H1 (cell line): ENCODE measurements around the gene LRP1-AS. TPM values are rescaled to one million over a fixed set of nuclear protein-coding genes. Genes with fewer than 3 reads are reported as not detected.

Experiments
- CTCF ChIA-PET: fragments of 300-600 bp; sonication (Branson Sonifier 250); formaldehyde crosslinking; loops from one replicate; lab custom pipeline; 2021; ENCODE audit not compliant: partially characterized antibody; lab: Charles Lee
- POLR2A ChIA-PET: fragments of 300-600 bp; sonication (Branson Sonifier 250); formaldehyde crosslinking; loops from one replicate; lab custom pipeline; 2021; ENCODE audit warnings: inconsistent platforms; ENCODE audit not compliant: partially characterized antibody; lab: Charles Lee
- DNase-seq, 2 experiments: peaks; one replicate each; pipeline versions ENCODE4 v3.0.0 to v3.0.0-alpha.2; 2010 to 2022; ENCODE audit warnings: low spot score in 2 of 2, low read depth in 1 of 2, mixed read lengths in 1 of 2
- FAIRE-seq: peaks from 2 replicates; lab custom pipeline; 2011; peaks lifted over from hg19 to GRCh38; lab: Jason Lieb, UNC
- H2AFZ ChIP-seq: 2 replicates; pipeline ENCODE4 v1.8.1; 2012; ENCODE audit warnings: low read length, inconsistent platforms
- H2AK5ac ChIP-seq: 2 replicates; pipeline ENCODE4 v1.6.1; 2013; ENCODE audit warnings: low read depth, low read length
- H2BK120ac ChIP-seq: replicated peaks from 2 replicates; pipeline ENCODE3; 2013; ENCODE audit warnings: low read depth, low read length, inconsistent platforms
- H2BK12ac ChIP-seq: 2 replicates; pipeline ENCODE4 v1.6.1; 2013; ENCODE audit warnings: low read depth, low read length
- H2BK15ac ChIP-seq: 2 replicates; pipeline ENCODE4 v1.6.1; 2013; ENCODE audit warnings: low read length
- H2BK20ac ChIP-seq: 2 replicates; pipeline ENCODE4 v1.6.1; 2013; ENCODE audit warnings: low read length
- H2BK5ac ChIP-seq: 2 replicates; pipeline ENCODE4 v1.6.1; 2013; ENCODE audit warnings: low read depth, low read length
- H3K14ac ChIP-seq: 2 replicates; pipeline ENCODE4 v1.6.1; 2013; ENCODE audit warnings: inconsistent platforms; ENCODE audit not compliant: insufficient read length
- H3K18ac ChIP-seq: 2 replicates; pipeline ENCODE4 v1.6.1; 2013; ENCODE audit warnings: low read length; ENCODE audit errors: extremely low read depth
- H3K23ac ChIP-seq: 2 replicates; pipeline ENCODE4 v1.6.1; 2013; ENCODE audit warnings: inconsistent platforms; ENCODE audit not compliant: insufficient read length
- H3K23me2 ChIP-seq: 2 replicates; pipeline ENCODE4 v1.6.1; 2013; ENCODE audit warnings: low read depth, low read length
- H3K27ac ChIP-seq: 2 replicates; pipeline ENCODE4 v1.6.1; 2011; ENCODE audit warnings: low read depth, low read length, inconsistent platforms
- H3K27me3 ChIP-seq, 4 experiments: replicated peaks in 1 of 4; 1 replicate in 1 of 4; 2 replicates in 3 of 4; pipeline versions ENCODE4 v1.6.1 to v1.8.1; 2011 to 2013; ENCODE audit warnings: low read length in 3 of 4, mild to moderate bottlenecking in 3 of 4, inconsistent platforms in 2 of 4, mixed read lengths in 2 of 4, moderate library complexity in 1 of 4; ENCODE audit not compliant: control insufficient read depth in 3 of 4, insufficient read depth in 3 of 4; ENCODE audit errors: extremely low read depth in 1 of 4
- H3K36me3 ChIP-seq, 4 experiments: 2 replicates each; pipeline versions ENCODE4 v1.6.1 to v1.8.1; 2011 to 2013; ENCODE audit warnings: mild to moderate bottlenecking in 4 of 4, low read length in 3 of 4, moderate library complexity in 2 of 4, control low read depth in 1 of 4, inconsistent platforms in 1 of 4; ENCODE audit not compliant: insufficient read depth in 4 of 4, control insufficient read depth in 2 of 4
- H3K4ac ChIP-seq: replicated peaks from 2 replicates; pipeline ENCODE3; 2013; ENCODE audit warnings: low read length, low read depth, mixed read lengths, inconsistent platforms; ENCODE audit not compliant: insufficient read length
- H3K4me1 ChIP-seq, 4 experiments: replicated peaks in 1 of 4; 1 replicate in 1 of 4; 2 replicates in 3 of 4; pipeline versions ENCODE4 v1.6.1 to v1.8.1; 2011 to 2013; ENCODE audit warnings: low read length in 3 of 4, inconsistent platforms in 2 of 4, mixed read lengths in 1 of 4; ENCODE audit not compliant: insufficient read depth in 4 of 4, control insufficient read depth in 3 of 4
- H3K4me2 ChIP-seq, 2 experiments: 2 replicates each; pipeline versions ENCODE4 v1.6.1 to v1.8.1; 2011 to 2013; ENCODE audit warnings: low read depth in 2 of 2, low read length in 2 of 2, control low read depth in 1 of 2, inconsistent platforms in 1 of 2, mild to moderate bottlenecking in 1 of 2; ENCODE audit not compliant: insufficient read depth in 1 of 2
- H3K4me3 ChIP-seq, 4 experiments: fragments of 200-600, 300-600 bp in 1 of 4; sonication (generic), shearing (Covaris generic), sonication (Bioruptor Twin) in 1 of 4; 2 replicates each; pipeline versions ENCODE4 v1.5.1 to v1.8.1; 2011 to 2016; ENCODE audit warnings: low read length in 4 of 4, low read depth in 3 of 4, control low read depth in 2 of 4, inconsistent platforms in 2 of 4, mild to moderate bottlenecking in 2 of 4, mixed read lengths in 1 of 4, moderate library complexity in 1 of 4; ENCODE audit not compliant: insufficient read depth in 2 of 4; ENCODE audit errors: extremely low read depth in 1 of 4
- H3K56ac ChIP-seq: replicated peaks from 2 replicates; pipeline ENCODE3; 2013; ENCODE audit warnings: low read depth, mild to moderate bottlenecking, mixed read lengths, low read length, inconsistent platforms; ENCODE audit not compliant: insufficient read length
- H3K79me1 ChIP-seq: 2 replicates; pipeline ENCODE4 v1.6.1; 2013; ENCODE audit warnings: low read depth, low read length, control low read depth
- H3K79me2 ChIP-seq, 2 experiments: 2 replicates each; pipeline versions ENCODE4 v1.6.1 to v1.8.1; 2012 to 2013; ENCODE audit warnings: low read length in 2 of 2, mild to moderate bottlenecking in 2 of 2, inconsistent platforms in 1 of 2; ENCODE audit not compliant: insufficient read depth in 2 of 2, control insufficient read depth in 1 of 2
- H3K9ac ChIP-seq, 4 experiments: replicated peaks in 1 of 4; 1 replicate in 1 of 4; 2 replicates in 3 of 4; pipeline versions ENCODE4 v1.6.1 to v1.8.1; 2011 to 2013; ENCODE audit warnings: low read depth in 3 of 4, low read length in 3 of 4, control low read depth in 2 of 4, mild to moderate bottlenecking in 2 of 4, moderate library complexity in 2 of 4, inconsistent platforms in 1 of 4; ENCODE audit errors: extremely low read depth in 1 of 4
- H3K9me3 ChIP-seq, 2 experiments: 2 replicates each; pipeline versions ENCODE4 v1.6.1 to v1.8.1; 2012 to 2013; ENCODE audit warnings: mild to moderate bottlenecking in 2 of 2, moderate library complexity in 2 of 2, control low read depth in 1 of 2, inconsistent platforms in 1 of 2, low read depth in 1 of 2, low read length in 1 of 2, mixed read lengths in 1 of 2; ENCODE audit not compliant: insufficient read depth in 2 of 2
- H4K20me1 ChIP-seq, 2 experiments: replicated peaks in 1 of 2; 2 replicates each; pipeline versions ENCODE3 to v1.8.1; 2011 to 2013; ENCODE audit warnings: inconsistent platforms in 2 of 2, low read length in 2 of 2, mild to moderate bottlenecking in 1 of 2; ENCODE audit not compliant: insufficient read depth in 2 of 2, control insufficient read depth in 1 of 2
- H4K5ac ChIP-seq: 2 replicates; pipeline ENCODE4 v1.6.1; 2013; ENCODE audit warnings: low read length, low read depth, mixed read lengths, inconsistent platforms; ENCODE audit not compliant: insufficient read length
- H4K8ac ChIP-seq: 2 replicates; pipeline ENCODE4 v1.8.0; 2013; ENCODE audit warnings: mild to moderate bottlenecking, moderate library complexity, low read length, inconsistent platforms; ENCODE audit not compliant: insufficient read depth; ENCODE audit errors: extremely low read depth
- H4K91ac ChIP-seq: replicated peaks from 2 replicates; pipeline ENCODE3; 2013; ENCODE audit warnings: low read length, mixed read lengths, inconsistent platforms; ENCODE audit not compliant: insufficient read length
- ASH2L ChIP-seq: fragments of 200-600, 300-600 bp; sonication (generic); IDR thresholded peaks from one replicate; pipeline ENCODE4 v1.7.1; 2017; ENCODE audit warnings: low read length
- ATF3 ChIP-seq: IDR thresholded peaks from 2 replicates; pipeline ENCODE4 v1.6.1; 2011; ENCODE audit warnings: low read depth, mild to moderate bottlenecking, low read length; ENCODE audit not compliant: insufficient read depth
- BACH1 ChIP-seq: IDR thresholded peaks from 2 replicates; pipeline ENCODE4 v1.6.1; 2012; ENCODE audit warnings: low read length, improper control_type of control experiment
- CHD1 ChIP-seq: IDR thresholded peaks from 2 replicates; pipeline ENCODE4 v1.6.1; 2012; ENCODE audit warnings: low read depth, low read length, improper control_type of control experiment
- E2F6 ChIP-seq: IDR thresholded peaks from 2 replicates; pipeline ENCODE4 v1.6.1; 2012; ENCODE audit warnings: inconsistent platforms
- EP300 ChIP-seq, 2 experiments: IDR thresholded peaks; 1 replicate in 1 of 2; 2 replicates in 1 of 2; pipeline ENCODE4 v1.6.1; 2011 to 2012; ENCODE audit warnings: low read depth in 2 of 2, low read length in 2 of 2, mild to moderate bottlenecking in 2 of 2, borderline replicate concordance in 1 of 2, inconsistent platforms in 1 of 2, moderate library complexity in 1 of 2
- FOSL1 ChIP-seq: IDR thresholded peaks from 2 replicates; pipeline ENCODE4 v1.6.1; 2011; ENCODE audit warnings: mild to moderate bottlenecking, low read depth, low read length, moderate library complexity; ENCODE audit not compliant: insufficient read depth
- HDAC2 ChIP-seq, 2 experiments: fragments of 300-600 bp in 1 of 2; sonication (generic) in 1 of 2; IDR thresholded peaks; 2 replicates each; pipeline ENCODE4 v1.6.1; 2011 to 2012; ENCODE audit warnings: low read depth in 2 of 2, low read length in 2 of 2, mild to moderate bottlenecking in 2 of 2, moderate library complexity in 2 of 2, borderline replicate concordance in 1 of 2, inconsistent platforms in 1 of 2
- KDM1A ChIP-seq: fragments of 200-600, 300-600 bp; sonication (generic); IDR thresholded peaks from 2 replicates; pipeline ENCODE4 v1.7.1; 2016; ENCODE audit warnings: mild to moderate bottlenecking, low read length, borderline replicate concordance
- PHF8 ChIP-seq: fragments of 200-600 bp; sonication (generic); conservative IDR thresholded peaks from 2 replicates; pipeline ENCODE4 v1.7.1; 2012; ENCODE audit warnings: low read depth, mild to moderate bottlenecking, inconsistent platforms, low read length, moderate library complexity
- SIRT6 ChIP-seq: IDR thresholded peaks from one replicate; pipeline ENCODE4 v1.7.1; 2012; ENCODE audit warnings: low read length, inconsistent platforms
- SIX5 ChIP-seq: IDR thresholded peaks from 2 replicates; pipeline ENCODE4 v1.6.1; 2011; ENCODE audit warnings: mild to moderate bottlenecking, low read depth, low read length
- TCF12 ChIP-seq: IDR thresholded peaks from 2 replicates; pipeline ENCODE4 v1.6.1; 2011; ENCODE audit warnings: low read depth, mild to moderate bottlenecking, low read length
- WGBS, 2 experiments: shearing (Covaris generic) in 1 of 2; methylation state at CpG; one replicate each; pipeline versions ENCODE4 v1.1.6 to v1.1.7; 2013 to 2015; ENCODE audit warnings: low lambda C conversion rate in 2 of 2, mixed read lengths in 2 of 2, inconsistent platforms in 1 of 2, low coverage in 1 of 2, missing lambda C conversion rate in 1 of 2; ENCODE audit not compliant: insufficient replicate concordance in 2 of 2, insufficient coverage in 1 of 2, insufficient read length in 1 of 2; ENCODE audit errors: extremely low coverage in 1 of 2, missing lambda C conversion rate in 1 of 2; 5-methylcytosine and 5-hydroxymethylcytosine counted together
- polyA plus RNA-seq, 7 experiments: library from polyadenylated mRNA; depleted of rRNA in 3 of 7; stranded (reverse) in 5 of 7; unstranded in 2 of 7; fragments of >200 nt in 5 of 7; fragments of 200-250 nt in 2 of 7; gene quantifications; 1 replicate in 5 of 7; 2 replicates in 1 of 7; 4 replicates in 1 of 7; pipeline versions ENCODE4 v1.2.1 to v1.2.3, GENCODE V29; 2011 to 2013; ENCODE audit warnings: missing spikeins in 2 of 7, mixed read lengths in 2 of 7
- total RNA-seq: library from RNA; stranded (reverse); fragmentation: NEBNext Ultra II Directional; extraction: Animal tissue kit (Norgen Biotek cat#: 25700); gene quantifications from 2 replicates; pipeline ENCODE4 v1.2.1, GENCODE V29; 2021

Gene LRP1-AS
- total and polyA plus RNA-seq, 2 of the 8 experiments (the other 6 are each of a cell fraction or from before 2014, with no cell fraction given): not detected

GRCh38 chr12:57173683-57174082 is 26.3 kb upstream of the LRP1-AS start:
- Histone ChIP-seq H3K79me2 (no peaks in the 10 kb centered on the region), H3K36me3 (peaks cover 27 to 53% (median 49%) of the 10 kb centered on the region in 4 experiments), H4K5ac (no peak overlapping the region), H2BK120ac (no peak overlapping the region), H3K56ac (no peak overlapping the region), H4K91ac (no peak overlapping the region), H3K79me1 (no peaks in the 10 kb centered on the region), H2AFZ (no peak overlapping the region), H3K4ac (no peak overlapping the region), H3K18ac (no peak overlapping the region), H3K23ac (no peak overlapping the region), H2BK12ac (no peak overlapping the region), H3K14ac (no peak overlapping the region), H3K9ac (no peak overlapping the region), H2BK20ac (no peak overlapping the region), H3K4me2 (no peak overlapping the region), H4K20me1 (peaks cover 4 to 16% of the 10 kb centered on the region in 2 experiments), H3K9me3 (no peaks in the 10 kb centered on the region), H3K4me1 (no peaks in the 10 kb centered on the region), H4K8ac (peak overlapping the region; percentile 71; the same call in 1 of the 2 replicates), H3K23me2 (no peaks in the 10 kb centered on the region), H2AK5ac (no peak overlapping the region), H2BK15ac (no peak overlapping the region), H3K27me3 (no peaks in the 10 kb centered on the region), H3K27ac (no peak overlapping the region), H2BK5ac (no peak overlapping the region), H3K4me3 (no peak overlapping the region)
- WGBS, 2 experiments: 94% methylated on average over 12 of the region's 14 CpGs; no CpG with 5 or more reads in 1 of the 2 experiments
- DNase-seq (no peak), FAIRE-seq (no peak)
- ChIA-PET CTCF (interaction anchor here (0.6 to 21.9 kb wide), 27 partner anchors 10 to 241 kb away, joined by 3 to 389 read pairs (median 4); partner anchors contain the start of genes LRP1, LRP1-AS and STAT6), POLR2A (interaction anchor here (0.9 to 9.9 kb wide), 10 partner anchors 15 to 62 kb away, joined by 3 to 91 read pairs (median 6); partner anchors contain the start of genes LRP1 and SHMT2)
- no peak for TF ChIP-seq TCF12
- TF ChIP-seq SIRT6: no peak
- no peak for TF ChIP-seq FOSL1
- no peak for TF ChIP-seq E2F6
- no peak for TF ChIP-seq PHF8
- TF ChIP-seq ATF3: no peak
- TF ChIP-seq ASH2L: no peak
- TF ChIP-seq CHD1: no peak
- TF ChIP-seq BACH1: no peak
- TF ChIP-seq SIX5: no peak
- no peak for TF ChIP-seq KDM1A
- no peak for TF ChIP-seq EP300 (IDR thresholded peaks at IDR 0.05; ENCODE audit: borderline replicate concordance in 1 of 2, low read depth in 2 of 2, low read length in 2 of 2)
- no peak for TF ChIP-seq HDAC2 (IDR thresholded peaks at IDR 0.05; ENCODE audit: borderline replicate concordance in 1 of 2, low read depth in 2 of 2, low read length in 2 of 2)
